GM10847 (cell line): ENCODE results near the gene PTPRH.

Experiments used
- POLR2A ChIP-seq: IDR thresholded peaks from 2 replicates; pipeline ENCODE4 v1.6.1; 2011; ENCODE audit not compliant: insufficient read length; ENCODE audit errors: extremely low read depth

The PTPRH gene, protein sequence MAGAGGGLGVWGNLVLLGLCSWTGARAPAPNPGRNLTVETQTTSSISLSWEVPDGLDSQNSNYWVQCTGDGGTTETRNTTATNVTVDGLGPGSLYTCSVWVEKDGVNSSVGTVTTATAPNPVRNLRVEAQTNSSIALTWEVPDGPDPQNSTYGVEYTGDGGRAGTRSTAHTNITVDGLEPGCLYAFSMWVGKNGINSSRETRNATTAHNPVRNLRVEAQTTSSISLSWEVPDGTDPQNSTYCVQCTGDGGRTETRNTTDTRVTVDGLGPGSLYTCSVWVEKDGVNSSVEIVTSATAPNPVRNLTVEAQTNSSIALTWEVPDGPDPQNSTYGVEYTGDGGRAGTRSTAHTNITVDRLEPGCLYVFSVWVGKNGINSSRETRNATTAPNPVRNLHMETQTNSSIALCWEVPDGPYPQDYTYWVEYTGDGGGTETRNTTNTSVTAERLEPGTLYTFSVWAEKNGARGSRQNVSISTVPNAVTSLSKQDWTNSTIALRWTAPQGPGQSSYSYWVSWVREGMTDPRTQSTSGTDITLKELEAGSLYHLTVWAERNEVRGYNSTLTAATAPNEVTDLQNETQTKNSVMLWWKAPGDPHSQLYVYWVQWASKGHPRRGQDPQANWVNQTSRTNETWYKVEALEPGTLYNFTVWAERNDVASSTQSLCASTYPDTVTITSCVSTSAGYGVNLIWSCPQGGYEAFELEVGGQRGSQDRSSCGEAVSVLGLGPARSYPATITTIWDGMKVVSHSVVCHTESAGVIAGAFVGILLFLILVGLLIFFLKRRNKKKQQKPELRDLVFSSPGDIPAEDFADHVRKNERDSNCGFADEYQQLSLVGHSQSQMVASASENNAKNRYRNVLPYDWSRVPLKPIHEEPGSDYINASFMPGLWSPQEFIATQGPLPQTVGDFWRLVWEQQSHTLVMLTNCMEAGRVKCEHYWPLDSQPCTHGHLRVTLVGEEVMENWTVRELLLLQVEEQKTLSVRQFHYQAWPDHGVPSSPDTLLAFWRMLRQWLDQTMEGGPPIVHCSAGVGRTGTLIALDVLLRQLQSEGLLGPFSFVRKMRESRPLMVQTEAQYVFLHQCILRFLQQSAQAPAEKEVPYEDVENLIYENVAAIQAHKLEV

GRCh38 chr19:55208880-55209692 is at the start of gene PTPRH:
Gene PTPRH (minus strand): TSS chr19:55209501. CDS start chr19:55209433, 68 bp downstream.
- TF ChIP-seq POLR2A, result no peak

DNA sequence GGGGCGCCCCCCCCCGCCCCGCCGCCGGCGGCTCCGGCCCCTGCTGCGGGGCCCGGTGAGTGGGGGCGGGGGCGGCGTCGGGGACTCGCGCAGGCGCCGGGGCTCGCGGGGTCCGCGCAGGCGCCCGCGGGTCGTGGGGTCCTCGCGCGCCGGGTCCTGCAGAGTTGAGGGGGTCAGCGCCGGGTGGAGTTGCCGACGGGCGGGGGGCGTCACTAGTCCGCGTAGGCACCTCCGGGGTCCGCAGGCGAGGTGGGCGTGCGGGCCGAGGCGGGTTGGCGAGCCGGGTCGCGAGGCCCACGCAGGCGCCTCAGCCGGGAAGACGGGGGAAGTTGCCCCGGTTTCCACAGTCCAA is 49.2 kb upstream of the PTPRH start:
- no peak for TF ChIP-seq POLR2A

DNA sequence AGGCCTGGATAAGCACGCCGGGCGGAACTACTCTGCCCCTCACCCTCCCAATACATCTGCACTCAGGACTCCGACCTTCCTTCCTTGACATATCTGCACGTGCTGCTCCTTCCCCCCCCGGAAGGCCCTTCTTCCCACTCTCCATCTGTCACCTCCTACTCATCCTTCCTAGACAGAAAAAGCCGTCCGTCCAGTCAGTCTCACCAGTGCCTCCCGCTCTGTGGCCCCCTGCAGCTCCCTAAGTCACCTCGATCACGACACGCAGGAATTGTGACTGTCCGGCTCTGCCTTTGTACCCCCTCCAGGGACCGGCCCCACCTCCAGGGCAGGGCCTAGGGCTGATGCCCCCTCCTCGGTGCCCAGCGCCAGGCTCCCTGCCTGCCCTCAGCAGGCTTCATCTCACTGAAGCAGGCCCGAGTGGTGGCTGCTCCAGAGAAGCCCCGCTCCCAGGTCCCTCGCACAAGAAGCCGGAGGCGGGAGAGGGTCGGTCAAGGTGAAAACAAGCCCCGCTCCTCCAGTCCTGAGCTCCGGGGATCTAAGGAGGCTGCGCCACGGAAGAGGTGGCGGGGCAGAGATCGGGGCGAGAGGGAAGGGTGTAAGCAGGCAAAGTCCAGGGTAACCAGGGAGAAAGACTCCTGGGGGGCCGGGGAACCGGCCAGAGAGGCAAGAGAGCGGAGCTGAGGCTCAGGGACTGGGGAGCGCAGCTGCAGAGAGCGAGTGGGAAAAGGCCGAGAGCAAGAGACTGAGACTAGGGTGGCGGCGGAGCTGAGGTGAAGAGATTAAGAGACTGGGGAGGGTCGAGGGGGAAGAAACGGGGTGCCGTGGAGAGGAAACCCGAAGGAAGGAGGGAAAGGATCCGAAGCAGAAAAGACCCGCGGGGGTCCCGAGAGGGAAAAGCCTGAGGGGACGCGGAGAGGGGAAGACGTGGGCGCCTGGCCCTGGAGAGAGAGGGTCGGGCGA is 48.4 kb upstream of the PTPRH start:
- TF ChIP-seq POLR2A, result no peak

- no peak for TF ChIP-seq POLR2A
These were observed 47.5 kb upstream of the PTPRH start for GRCh38 chr19:55256562-55257460.

DNA sequence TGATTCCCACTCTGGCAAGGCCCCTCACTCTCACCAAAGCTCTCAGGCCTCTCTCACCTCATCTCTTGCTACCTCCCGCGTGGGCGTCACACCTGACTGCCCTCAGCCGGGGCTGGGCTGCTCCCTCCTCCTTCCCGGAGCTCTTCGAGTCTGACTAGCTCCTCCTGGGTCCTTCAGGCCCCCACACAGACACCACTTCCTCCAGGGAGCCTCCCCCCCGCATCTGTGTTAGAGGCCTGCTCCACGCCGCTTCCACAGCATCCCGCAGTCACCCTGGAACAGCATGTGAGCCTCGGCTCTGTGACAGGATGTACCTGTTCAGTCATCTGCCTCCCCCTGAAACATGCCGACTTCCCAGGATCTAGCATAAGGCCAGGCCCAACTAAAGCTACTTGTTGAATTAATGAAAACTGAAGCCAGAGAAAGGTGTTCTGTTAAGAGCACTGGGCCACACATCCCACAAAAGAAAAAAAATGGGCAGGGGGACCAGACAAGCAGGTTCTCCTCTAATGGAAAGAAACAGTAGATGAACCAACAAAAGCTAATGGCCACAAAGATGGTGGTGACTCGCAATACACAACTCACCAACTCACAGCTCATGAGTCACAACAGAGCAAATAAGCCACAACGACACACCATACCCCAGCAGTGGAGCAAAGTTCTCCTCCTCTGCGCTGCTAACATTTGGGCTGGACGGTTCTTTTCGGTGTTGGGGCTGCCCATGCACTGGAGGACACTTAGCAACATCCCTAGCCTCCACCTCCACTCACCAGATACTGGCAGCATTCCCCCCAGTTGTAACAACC is 46.5 kb upstream of the PTPRH start:
- peak; percentile 23 for TF ChIP-seq POLR2A

GRCh38 chr19:55254625-55254977 is 45.3 kb upstream of the PTPRH start:
- TF ChIP-seq POLR2A, result no peak

GRCh38 chr19:55253842-55254624 is 44.7 kb upstream of the PTPRH start:
- peak; percentile 19 for TF ChIP-seq POLR2A

DNA sequence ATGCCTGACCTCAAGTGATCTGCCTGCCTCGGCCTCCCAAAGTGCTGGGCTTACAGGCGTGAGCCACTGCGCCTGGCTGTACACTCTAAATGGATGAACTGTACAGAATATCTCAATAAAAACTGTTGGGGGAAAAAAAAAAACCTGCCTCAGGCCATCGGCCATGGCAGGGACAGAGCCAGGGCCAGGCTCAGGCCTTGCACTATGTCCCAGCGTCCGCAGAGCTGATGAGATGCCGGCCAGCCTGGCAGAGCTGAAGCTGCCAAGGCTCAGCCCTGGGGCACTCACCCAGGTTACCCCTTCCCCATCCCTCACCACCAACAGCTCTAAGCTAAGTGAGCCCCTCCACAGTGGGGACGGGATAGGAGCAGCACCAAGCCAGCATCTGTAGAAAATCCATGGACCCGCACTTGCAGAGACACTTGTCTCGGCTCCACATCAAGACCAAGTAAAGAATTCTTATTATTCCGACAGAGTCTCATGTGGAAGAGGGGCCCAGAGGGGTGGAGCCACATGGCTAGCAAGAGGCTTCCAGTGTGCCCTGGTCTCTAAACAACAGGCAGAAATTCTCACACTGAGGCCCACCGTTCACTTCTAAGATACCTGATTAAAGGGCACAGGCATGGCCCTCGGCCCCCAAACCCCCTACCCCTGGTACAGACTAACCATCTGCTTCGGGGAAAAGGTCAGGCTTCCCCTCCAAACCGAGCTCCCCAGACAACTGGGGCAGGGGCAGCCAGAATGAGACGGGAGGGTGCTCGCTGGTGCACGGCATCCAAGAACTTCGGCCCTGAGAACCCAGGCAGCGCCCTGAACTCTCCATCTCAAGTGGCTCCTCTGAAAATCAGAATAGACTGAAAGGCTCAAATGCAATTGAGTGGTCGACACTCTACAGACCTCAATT is 43.7 kb upstream of the PTPRH start:
- no peak for TF ChIP-seq POLR2A

DNA sequence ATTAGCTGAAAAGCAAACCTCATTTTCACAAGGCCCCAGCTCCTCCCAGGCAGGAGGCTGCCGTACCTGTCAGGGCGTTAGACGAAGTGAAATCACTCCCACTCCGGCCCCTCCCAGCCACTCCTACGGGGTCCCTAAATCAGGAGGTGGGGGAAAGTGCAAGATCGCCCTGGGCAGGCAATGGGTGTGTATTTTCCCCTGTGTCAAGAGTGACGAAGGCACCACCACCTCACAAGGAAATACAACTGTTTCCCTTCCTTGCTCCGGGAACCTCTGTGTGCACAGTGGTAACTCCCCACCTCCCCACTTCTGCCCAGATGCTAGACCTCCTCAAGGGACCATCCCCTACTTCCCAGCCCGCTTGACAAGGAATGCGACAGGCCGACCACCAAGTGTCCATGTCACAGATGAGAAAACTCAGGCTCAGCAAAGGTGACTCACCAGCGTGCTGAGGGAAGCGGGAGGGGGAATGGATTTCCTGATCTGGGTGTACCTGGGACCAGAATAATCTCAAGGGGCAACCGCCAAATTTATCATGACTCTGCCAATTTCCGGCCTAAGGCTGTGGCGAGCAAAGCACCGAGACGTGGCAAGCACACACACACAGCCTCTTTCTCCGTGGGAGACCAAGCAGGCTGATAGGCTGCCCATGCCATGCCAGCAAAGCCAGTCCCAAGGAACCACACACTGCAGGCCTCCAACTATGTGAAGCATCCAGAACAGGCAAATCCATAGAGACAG is 42.2 kb upstream of the PTPRH start:
- no peak for TF ChIP-seq POLR2A
